GM12878 (cell line): ENCODE results near the gene POU2AF1. TPM values are rescaled to one million over a fixed set of nuclear protein-coding genes. Genes with fewer than 3 reads are reported as not detected.

ENCODE experiments used
- ATAC-seq: fragments of 200-7000 bp; cut with Tn5 transposase; 3 replicates; pipeline ENCODE4 v1.9.1; 2020; ENCODE audit warnings: mild to moderate bottlenecking, moderate library complexity
- BruUV-seq: library from RNA; stranded (reverse); fragments of 400-500 nt; replicated peaks from 2 replicates; lab custom pipeline; 2021; lab: Mats Ljungman, UMichigan
- CTCF ChIA-PET: fragments of 300-600 bp; sonication (Branson Sonifier 250); formaldehyde crosslinking; extraction: SDS; loops from one replicate; lab custom pipeline; 2021; ENCODE audit warnings: inconsistent platforms; lab: Yijun Ruan, JAX
- POLR2A ChIA-PET: fragments of 350-600 bp; formaldehyde crosslinking; extraction: SDS; loops from one replicate; lab custom pipeline; 2021; ENCODE audit warnings: inconsistent platforms; lab: Charles Lee
- RAD21 ChIA-PET: fragments of 300-600 bp; sonication (Branson Sonifier 250); formaldehyde crosslinking; loops from one replicate; lab custom pipeline; 2023; ENCODE audit warnings: antibody characterized with exemption; ENCODE audit not compliant: unreplicated experiment; lab: Charles Lee
- SMC1A ChIA-PET: fragments of 300-600 bp; sonication (Branson Sonifier 250); formaldehyde crosslinking; loops from one replicate; lab custom pipeline; 2023; ENCODE audit not compliant: unreplicated experiment, uncharacterized antibody; lab: Charles Lee
- DNase-seq: peaks from one replicate; pipeline ENCODE4 v3.0.0-alpha.2; 2011; ENCODE audit warnings: low read depth, low spot score
- FAIRE-seq: peaks from 3 replicates; lab custom pipeline; 2011; peaks lifted over from hg19 to GRCh38; lab: Jason Lieb, UNC
- H2AFZ ChIP-seq: 2 replicates; pipeline ENCODE4 v1.6.0; 2011; ENCODE audit warnings: low read depth, low read length, control low read depth; ENCODE audit not compliant: control insufficient read depth
- H3K27ac ChIP-seq: 2 replicates; pipeline ENCODE4 v1.5.1; 2011; ENCODE audit warnings: control low read depth; ENCODE audit not compliant: control insufficient read depth, insufficient read depth
- H3K27me3 ChIP-seq, 2 experiments: replicated peaks in 1 of 2; 2 replicates each; pipeline versions ENCODE4 v1.6.0 to v1.6.1; 2011; ENCODE audit warnings: low read length in 1 of 2; ENCODE audit not compliant: control insufficient read depth in 2 of 2, insufficient read depth in 2 of 2
- H3K36me3 ChIP-seq, 2 experiments: 2 replicates each; pipeline ENCODE4 v1.5.1; 2011; ENCODE audit warnings: low read length in 1 of 2; ENCODE audit not compliant: control insufficient read depth in 2 of 2, insufficient read depth in 2 of 2
- H3K4me1 ChIP-seq: 2 replicates; pipeline ENCODE4 v1.6.1; 2011; ENCODE audit warnings: mild to moderate bottlenecking, low read length, moderate library complexity, mixed read lengths; ENCODE audit not compliant: control insufficient read depth, insufficient read depth
- H3K4me2 ChIP-seq: 2 replicates; pipeline ENCODE4 v1.6.0; 2011; ENCODE audit warnings: control low read depth; ENCODE audit not compliant: control insufficient read depth, insufficient read depth
- H3K4me3 ChIP-seq: fragments of 200-600 bp; sonication (generic); 2 replicates; pipeline ENCODE4 v1.5.1; 2016
- H3K79me2 ChIP-seq: 2 replicates; pipeline ENCODE4 v1.6.0; 2011; ENCODE audit warnings: low read length; ENCODE audit not compliant: control insufficient read depth, insufficient read depth
- H3K9ac ChIP-seq: 2 replicates; pipeline ENCODE4 v1.8.0; 2011; ENCODE audit warnings: low read length, control low read depth, mixed read lengths; ENCODE audit not compliant: control insufficient read depth, insufficient read depth
- H3K9me3 ChIP-seq: replicated peaks from 3 replicates; pipeline ENCODE4 v1.5.1; 2011; ENCODE audit warnings: mild to moderate bottlenecking, low read length; ENCODE audit not compliant: control insufficient read depth, insufficient read depth
- H4K20me1 ChIP-seq: 2 replicates; pipeline ENCODE4 v1.6.0; 2011; ENCODE audit not compliant: control insufficient read depth, insufficient read depth
- ATF2 ChIP-seq: IDR thresholded peaks from 2 replicates; pipeline ENCODE4 v1.6.1; 2012; ENCODE audit warnings: low read length, inconsistent platforms
- CREB1 ChIP-seq: IDR thresholded peaks from 2 replicates; pipeline ENCODE4 v1.6.1; 2012; ENCODE audit warnings: low read depth, mild to moderate bottlenecking, inconsistent platforms
- DPF2 ChIP-seq: fragments of 450-650 bp; IDR thresholded peaks from 2 replicates; pipeline ENCODE4 v1.6.1; 2017; ENCODE audit warnings: mild to moderate bottlenecking
- E2F4 ChIP-seq: IDR thresholded peaks from 2 replicates; pipeline ENCODE4 v1.6.1; 2012; ENCODE audit warnings: low read depth, low read length, improper control_type of control experiment
- HCFC1 ChIP-seq: fragments of 150-350 bp; IDR thresholded peaks from 2 replicates; pipeline ENCODE4 v1.6.1; 2014; ENCODE audit warnings: low read length
- MTA3 ChIP-seq: IDR thresholded peaks from 2 replicates; pipeline ENCODE4 v1.6.1; 2012; ENCODE audit warnings: low read length, inconsistent platforms, borderline replicate concordance
- PRDM15 ChIP-seq: fragments of 450-650 bp; formaldehyde crosslinking; IDR thresholded peaks from 2 replicates; pipeline ENCODE4 v1.4.0; 2020; ENCODE audit warnings: mild to moderate bottlenecking, moderate library complexity
- RB1 ChIP-seq: fragments of 450-650 bp; formaldehyde crosslinking; IDR thresholded peaks from 2 replicates; pipeline ENCODE4 v1.6.1; 2017; ENCODE audit warnings: mild to moderate bottlenecking, borderline replicate concordance
- SKIL ChIP-seq: fragments of 450-650 bp; IDR thresholded peaks from 2 replicates; pipeline ENCODE4 v1.6.1; 2017; ENCODE audit warnings: mild to moderate bottlenecking, low read depth, inconsistent platforms; ENCODE audit not compliant: poor library complexity, severe bottlenecking
- TAF1 ChIP-seq: IDR thresholded peaks from 2 replicates; pipeline ENCODE4 v1.6.1; 2011; ENCODE audit warnings: mild to moderate bottlenecking, low read depth, low read length, borderline replicate concordance
- WGBS: methylation state at CpG from one replicate; pipeline ENCODE4 v1.1.6; 2016; ENCODE audit warnings: low lambda C conversion rate; ENCODE audit not compliant: insufficient replicate concordance, insufficient coverage; ENCODE audit errors: missing lambda C conversion rate; 5-methylcytosine and 5-hydroxymethylcytosine counted together
- in situ Hi-C: fragments of 300-500 bp; cut with MboI; formaldehyde crosslinking; loops from 9 replicates; pipeline ENCODE4 v1.14.3; 2018; ENCODE audit warnings: mixed read lengths
- intact Hi-C: fragments of 100-400 bp; cut with micrococcal nuclease; formaldehyde crosslinking; loops from one replicate; pipeline ENCODE4 v1.14.2; 2022; ENCODE audit not compliant: unreplicated experiment
- polyA plus RNA-seq, 11 experiments: library from polyadenylated mRNA; depleted of rRNA in 4 of 11; unstranded in 6 of 11; stranded (reverse) in 5 of 11; fragments of >200 nt; fragmentation: Nextera tagmentation in 4 of 11; fragmentation: Illumina TruSeq in 1 of 11; extraction: Ambion mirVana in 4 of 11; extraction: Trizol in 1 of 11; gene quantifications; 1 replicate in 1 of 11; 2 replicates in 10 of 11; pipeline versions ENCODE4 v1.2.1 to v1.2.3, GENCODE V29; 2011 to 2016; ENCODE audit warnings: inconsistent platforms in 2 of 11, missing spikeins in 2 of 11, low read depth in 1 of 11
- total RNA-seq, 4 experiments: library from RNA; depleted of rRNA in 3 of 4; stranded (reverse); fragments of >200 nt in 3 of 4; fragmentation: Illumina TruSeq in 1 of 4; extraction: Trizol in 1 of 4; gene quantifications; 2 replicates each; pipeline versions ENCODE4 v1.2.1 to v1.2.3, GENCODE V29; 2013 to 2021

POU2AF1 gene
- total and polyA plus RNA-seq, 10 of the 15 experiments (the other 5 are each of a cell fraction or from before 2014, with no cell fraction given): 13.1 to 169 (median 75.5) TPM

- TF ChIP-seq ATF2 (no peak), DPF2 (no peak)
Observed at GRCh38 chr11:111414936-111415335, 35.9 kb upstream of the POU2AF1 start (continued).

GRCh38 chr11:111414267-111414931 lies 35.3 kb upstream of the POU2AF1 start:
- RAD21 ChIA-PET: interaction anchor here (1.0 to 19.6 kb wide), 7 partner anchors 6 to 132 kb away, joined by 4 to 657 read pairs (median 5); partner anchors contain the start of gene POU2AF1
- SMC1A ChIA-PET: interaction anchor here (1.0 to 29.3 kb wide), 7 partner anchors 8 to 132 kb away, joined by 3 to 972 read pairs (median 23); partner anchors contain the start of gene POU2AF1
- POLR2A ChIA-PET: interaction anchor here (1.0 to 16.5 kb wide), 3 partner anchors 33 to 124 kb away, joined by 3 to 415 read pairs (median 8); partner anchors contain the start of gene POU2AF1
- intact Hi-C loops (no loop called here), in situ Hi-C loops (no loop called here)
- peak overlapping the region; percentile 98 for H3K27ac ChIP-seq
- CTCF ChIA-PET: interaction anchor here (1.1 to 15.0 kb wide), 6 partner anchors 8 to 132 kb away, joined by 3 to 213 read pairs (median 104); partner anchors contain the start of gene POU2AF1
- TSS peak; percentile 85 for BruUV-seq
- H3K27me3 ChIP-seq: no peaks in the 10 kb centered on the region
- WGBS: under 1% methylated on average over 9 of the region's 9 CpGs
- H3K36me3 ChIP-seq: no peaks in the 10 kb centered on the region
- ATAC-seq (peak; percentile 27), FAIRE-seq (no peak), DNase-seq (peak; percentile 95)
- peak overlapping the region; percentile 85 for H3K4me2 ChIP-seq
- peak overlapping the region; percentile 37; the same call in 1 of the 2 replicates for H3K4me3 ChIP-seq
- H4K20me1 ChIP-seq: no peaks in the 10 kb centered on the region
- peaks cover 15% of the 10 kb centered on the region for H3K79me2 ChIP-seq
- H3K4me1 ChIP-seq: peaks cover 94% of the 10 kb centered on the region
- peak overlapping the region; percentile 72 for H3K9ac ChIP-seq
- H2AFZ ChIP-seq: no peak overlapping the region; the same call in 1 of the 2 replicates
- no peaks in the 10 kb centered on the region; the same call in 1 of the 3 replicates for H3K9me3 ChIP-seq
- TF ChIP-seq PRDM15 (CRISPR knock-in tag) (no peak), RB1 (no peak), SKIL (no peak), HCFC1 (no peak), CREB1 (no peak), TAF1 (0 out of 2 replicates have a peak, but pooled peaks have one; percentile 7), MTA3 (no peak), E2F4 (no peak)
